ENCODE data around the gene ZNF385C. TPM values are rescaled to one million over a fixed set of nuclear protein-coding genes. Genes with fewer than 3 reads are reported as not detected.
A peak's percentile ranks its signal among the peaks of the same experiment; 100 is the strongest.

ZNF385C gene
- total RNA-seq, 4 donors from 2014 or later: 0.18 to 0.38 TPM; not detected in 2

GRCh38 chr17:42138749-42139492, 40.6 kb upstream of the ZNF385C start:
- peaks cover 0 to 64% (median 8%) of the 10 kb centered on the region in 3 donors for H3K36me3 ChIP-seq

GRCh38 chr17:42136654-42137051, 38.4 kb upstream of the ZNF385C start:
- DNase-seq: no peak
- Histone ChIP-seq H3K9me3 (no peaks in the 10 kb centered on the region), H3K4me3 (peak overlapping the region in 1 of 4 donors; percentile 16), H3K27me3 (no peaks in the 10 kb centered on the region), H3K36me3 (peaks cover 0 to 43% (median 7%) of the 10 kb centered on the region in 3 donors), H3K4me1 (peaks cover 32 to 79% (median 42%) of the 10 kb centered on the region in 3 donors), H3K27ac (peak overlapping the region; percentile 34 to 83 (median 61))
- intact Hi-C loops (cut with DNase I): no loop called here
- WGBS, 2 donors: 81 to 84% methylated on average over 3 of the region's 3 CpGs
- TF ChIP-seq CTCF (IDR thresholded peaks at IDR 0.05) (no peak), POLR2A (IDR thresholded peaks at IDR 0.05) (no peak)

More at GRCh38 chr17:42138749-42139492, 40.6 kb upstream of the ZNF385C start:
- Histone ChIP-seq H3K4me1 (peaks cover 20 to 74% (median 35%) of the 10 kb centered on the region in 3 donors), H3K27ac (peak overlapping the region in 2 of 4 donors; percentile 6 to 32), H3K4me3 (no peak overlapping the region), H3K27me3 (no peaks in the 10 kb centered on the region), H3K9me3 (no peaks in the 10 kb centered on the region)
- no peak for DNase-seq
- 61 to 80% methylated on average over 2 to 7 of the region's 7 CpGs for WGBS, 2 donors
- intact Hi-C loops (cut with DNase I): no loop called here
- TF ChIP-seq POLR2A (IDR thresholded peaks at IDR 0.05) (no peak), CTCF (IDR thresholded peaks at IDR 0.05) (no peak)

GRCh38 chr17:42135664-42136653, 37.7 kb upstream of the ZNF385C start:
- no peaks in the 10 kb centered on the region for H3K9me3 ChIP-seq
- WGBS, 2 donors: 58% methylated on average over 13 of the region's 15 CpGs

GRCh38 chr17:42135151-42135550, 36.9 kb upstream of the ZNF385C start:
- intact Hi-C loops (cut with DNase I): no loop called here
- Histone ChIP-seq H3K4me3 (no peak overlapping the region), H3K27me3 (no peaks in the 10 kb centered on the region), H3K27ac (peak overlapping the region in 3 of 4 donors; percentile 56 to 83 (median 66)), H3K36me3 (peaks cover 4 to 40% (median 4%) of the 10 kb centered on the region in 3 donors), H3K4me1 (peaks cover 35 to 94% (median 53%) of the 10 kb centered on the region in 3 donors), H3K9me3 (no peaks in the 10 kb centered on the region)
- TF ChIP-seq CTCF (IDR thresholded peaks at IDR 0.05) (no peak), POLR2A (IDR thresholded peaks at IDR 0.05) (no peak)
- no peak for DNase-seq
- 81 to 85% methylated on average over 6 of the region's 6 CpGs for WGBS, 2 donors

More at GRCh38 chr17:42135664-42136653, 37.7 kb upstream of the ZNF385C start:
- TF ChIP-seq CTCF (IDR thresholded peaks at IDR 0.05): no peak
- TF ChIP-seq POLR2A (IDR thresholded peaks at IDR 0.05): peak in 2 of 4 donors; percentile 3 to 18
- peak overlapping the region; percentile 34 to 83 (median 61) for H3K27ac ChIP-seq
- H3K4me1 ChIP-seq: peaks cover 32 to 86% (median 47%) of the 10 kb centered on the region in 3 donors
- H3K4me3 ChIP-seq: peak overlapping the region in 1 of 4 donors; percentile 16
- H3K27me3 ChIP-seq: no peaks in the 10 kb centered on the region
- intact Hi-C loops (cut with DNase I): no loop called here
- no peak for DNase-seq
- H3K36me3 ChIP-seq: peaks cover 0 to 38% (median under 1%) of the 10 kb centered on the region in 3 donors

Measured in esophagus squamous epithelium (tissue), 5 donors.